GM21360 (cell line): ENCODE measurements around the gene TPRG1.
A peak's percentile ranks its signal among the peaks of the same experiment; 100 is the strongest.
"Not testable (repeated sequence)": the region's sequence is repeated elsewhere in the genome, so short reads cannot be mapped to it uniquely, and the experiment has no call there.

Source experiments
- ATAC-seq: cut with Tn5 transposase; IDR thresholded peaks from one replicate; pipeline ENCODE4 v1.9.1; 2021; ENCODE audit warnings: mild to moderate bottlenecking, moderate library complexity; ENCODE audit not compliant: unreplicated experiment

Gene TPRG1

DNA sequence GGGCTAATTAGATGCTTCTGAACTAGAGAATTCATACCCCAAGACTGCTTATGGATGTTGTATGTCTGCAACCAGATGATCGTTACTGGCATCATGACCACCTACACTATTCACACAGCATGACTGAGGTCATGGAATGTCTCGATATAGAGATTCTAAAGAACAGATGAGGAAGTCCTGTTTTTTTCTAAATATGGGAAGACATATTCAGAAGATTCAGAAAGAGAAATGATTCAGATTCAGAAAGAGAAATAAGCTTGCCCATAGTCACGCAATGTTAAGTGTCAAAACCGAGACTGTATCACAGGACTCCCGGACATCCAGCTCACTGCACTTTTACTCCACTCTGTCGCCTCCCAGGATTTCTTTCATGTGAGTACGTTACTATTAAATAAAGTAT, 136.2 kb downstream of the TPRG1 start:
- peak; percentile 64 for ATAC-seq

DNA sequence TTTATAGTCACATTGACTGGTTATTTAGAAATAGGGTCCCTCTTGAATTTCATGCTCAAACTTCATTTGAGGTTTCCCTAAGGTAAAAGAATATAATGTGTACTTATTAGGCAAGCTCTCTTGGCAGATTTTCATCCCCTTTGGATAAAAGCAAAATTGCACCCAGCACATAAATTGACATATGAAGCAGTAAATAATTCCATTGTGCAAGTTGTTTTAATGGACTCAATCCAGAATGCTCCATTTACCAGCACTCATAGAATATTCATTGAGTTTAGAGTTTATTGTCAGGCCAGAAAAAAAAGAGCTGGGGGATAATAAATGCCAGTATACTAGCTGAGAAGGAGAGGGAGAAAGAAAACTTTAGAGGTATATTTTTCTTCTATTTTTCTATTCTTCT, 136.8 kb downstream of the TPRG1 start:
- no peak for ATAC-seq

DNA sequence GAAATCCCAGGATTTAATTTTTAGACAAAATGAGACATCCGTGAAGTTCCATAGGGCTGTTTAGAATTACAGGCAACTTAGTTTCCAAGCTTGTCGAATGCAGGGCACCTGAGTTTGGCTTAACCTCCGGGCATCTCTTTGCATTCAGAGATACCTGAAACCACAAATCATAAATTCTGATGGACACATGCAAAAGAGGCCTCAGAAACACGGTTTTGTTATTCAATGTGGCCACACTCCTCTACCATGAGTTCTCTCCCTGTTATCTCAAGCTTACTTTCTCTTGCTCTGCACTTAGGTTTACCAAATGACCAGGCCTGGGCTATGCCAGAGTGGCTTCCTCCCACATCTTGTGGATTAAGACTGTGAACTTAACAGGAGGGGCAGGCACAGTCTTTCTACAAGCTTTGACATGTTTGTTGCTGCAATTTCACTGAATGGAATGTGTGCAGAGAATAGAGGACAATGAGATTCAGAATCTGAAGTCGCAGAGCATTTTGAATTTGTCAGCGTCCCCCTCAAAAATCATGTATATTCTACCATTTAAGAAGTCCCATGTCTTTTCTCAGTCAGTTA, 137.7 kb downstream of the TPRG1 start:
- no peak for ATAC-seq

DNA sequence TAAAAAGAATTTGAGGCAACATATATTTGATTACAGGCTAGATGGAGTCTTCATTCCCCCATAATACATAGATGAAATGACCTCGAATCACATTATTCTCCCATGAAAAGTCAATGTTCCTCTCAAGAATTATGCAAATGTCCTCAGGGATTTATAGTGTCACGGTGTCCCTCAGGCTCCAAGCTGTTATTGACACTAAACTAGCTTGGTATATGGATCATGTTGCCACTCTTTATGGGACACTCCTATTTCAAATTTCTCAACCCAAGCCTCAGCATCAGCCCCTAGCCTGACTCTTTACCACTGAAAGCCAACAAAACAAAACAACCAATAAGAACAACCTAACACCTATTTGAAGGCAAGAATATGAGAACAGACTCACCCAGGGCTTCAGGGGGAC, 139.8 kb downstream of the TPRG1 start:
- ATAC-seq: no peak

DNA sequence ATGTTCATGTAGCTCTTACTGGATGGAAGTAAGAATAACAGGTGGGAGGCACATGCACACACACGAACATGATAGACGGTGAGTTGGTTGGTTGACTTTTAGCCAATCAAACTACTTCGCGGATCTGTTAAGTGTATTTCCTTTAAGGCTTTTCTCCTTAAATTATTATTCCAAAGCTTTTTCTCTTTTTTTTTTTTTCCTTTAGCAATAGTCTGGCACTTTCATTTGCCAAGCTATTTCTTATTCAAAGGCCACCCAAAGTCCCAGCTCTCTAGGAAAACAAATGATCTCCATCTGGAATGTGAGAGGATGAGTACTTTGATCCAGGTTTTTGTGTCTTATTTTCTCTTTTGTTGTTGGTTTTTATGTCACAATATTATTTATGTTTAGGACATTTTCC, 141.1 kb downstream of the TPRG1 start:
- ATAC-seq: no peak

DNA sequence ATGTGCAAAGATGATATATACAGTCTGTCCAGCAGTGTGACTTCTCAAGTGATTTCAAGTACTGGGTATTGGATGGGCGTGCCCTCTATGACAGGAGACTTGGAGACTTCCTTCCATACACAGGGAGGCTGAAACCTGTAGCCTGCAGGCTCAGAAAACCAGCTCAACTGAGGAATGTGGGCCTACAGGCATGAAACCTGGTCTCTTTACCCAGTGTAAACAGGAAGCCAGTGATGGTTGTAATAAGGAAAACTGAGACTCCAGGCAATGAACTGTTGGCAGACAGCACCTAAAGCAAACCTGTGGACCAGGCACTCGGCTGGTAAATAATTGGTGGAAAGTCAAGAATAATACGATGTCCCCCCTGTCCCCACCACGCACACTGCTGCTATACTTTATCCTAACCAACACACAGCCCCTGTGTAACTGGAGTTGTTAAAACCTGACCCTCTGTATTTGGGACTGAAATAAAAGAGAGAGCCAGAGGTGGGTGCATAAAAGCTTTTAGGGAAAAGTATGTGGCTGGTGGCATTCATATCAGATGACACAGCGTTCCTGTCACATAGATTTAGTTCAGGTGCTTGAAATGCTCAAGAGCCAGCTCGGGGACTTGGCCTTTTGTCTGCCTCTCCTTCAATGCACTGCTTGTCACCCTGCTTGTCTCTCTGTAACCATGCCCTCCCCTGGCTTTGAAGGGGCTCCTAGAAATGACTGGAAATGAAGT, 144.7 kb downstream of the TPRG1 start:
- ATAC-seq: no peak

DNA sequence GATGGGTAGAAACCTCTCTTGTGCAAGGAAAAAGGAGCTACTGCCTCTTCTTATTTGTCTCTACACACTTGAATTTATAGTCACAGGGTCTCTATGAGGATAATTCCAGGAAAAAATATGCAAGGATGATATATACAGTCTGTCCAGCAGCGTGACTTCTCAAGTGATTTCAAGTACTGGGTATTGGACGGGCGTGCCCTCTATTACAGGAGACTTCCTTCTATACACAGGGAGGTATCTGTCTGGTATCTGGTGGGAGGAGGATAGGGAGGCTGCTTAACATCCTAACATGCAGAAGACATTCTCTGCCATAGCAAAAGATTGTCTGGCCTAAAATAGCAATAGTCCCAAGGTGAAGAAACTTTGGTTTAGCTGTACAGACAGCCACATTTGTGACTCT, 146.1 kb downstream of the TPRG1 start:
- ATAC-seq: no peak

DNA sequence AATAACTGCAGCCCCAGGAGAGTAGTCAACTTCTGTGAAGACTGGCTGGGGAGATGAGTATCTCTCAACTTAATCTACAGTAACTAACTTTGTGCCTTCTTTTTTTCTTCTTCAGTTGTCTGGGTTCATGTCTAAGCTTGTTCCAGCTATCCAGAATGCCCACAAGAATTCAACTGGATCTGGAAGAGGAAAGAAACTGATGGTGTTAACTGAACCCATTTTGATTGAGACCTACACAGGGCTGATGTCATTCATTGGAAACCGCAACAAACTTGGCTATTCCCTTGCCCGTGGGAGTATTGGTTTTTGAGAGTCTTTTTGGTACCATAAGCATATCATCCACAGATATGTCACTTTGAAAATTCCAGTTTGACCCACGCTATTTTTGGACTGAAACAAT, 148.7 kb downstream of the TPRG1 start:
- ATAC-seq: no peak

DNA sequence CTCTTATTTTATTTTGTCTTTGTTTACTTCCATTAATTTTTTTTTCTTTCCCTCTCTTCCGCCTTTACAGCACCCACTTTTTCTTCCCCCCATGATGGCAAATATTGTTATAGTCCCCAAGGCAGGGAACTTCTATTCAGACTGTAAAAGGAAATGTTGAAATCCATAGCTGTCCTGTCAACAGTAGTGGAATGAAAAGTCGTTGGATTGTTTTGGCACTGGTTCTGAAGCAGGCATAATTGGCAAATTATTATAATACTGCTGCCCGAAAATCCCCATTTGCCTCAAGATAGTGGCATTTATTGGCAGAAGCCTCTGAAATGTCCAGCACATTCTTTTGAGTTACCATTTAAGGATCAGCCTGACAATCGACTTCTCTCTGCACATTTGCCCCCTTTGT, 150.6 kb downstream of the TPRG1 start:
- ATAC-seq: no peak

DNA sequence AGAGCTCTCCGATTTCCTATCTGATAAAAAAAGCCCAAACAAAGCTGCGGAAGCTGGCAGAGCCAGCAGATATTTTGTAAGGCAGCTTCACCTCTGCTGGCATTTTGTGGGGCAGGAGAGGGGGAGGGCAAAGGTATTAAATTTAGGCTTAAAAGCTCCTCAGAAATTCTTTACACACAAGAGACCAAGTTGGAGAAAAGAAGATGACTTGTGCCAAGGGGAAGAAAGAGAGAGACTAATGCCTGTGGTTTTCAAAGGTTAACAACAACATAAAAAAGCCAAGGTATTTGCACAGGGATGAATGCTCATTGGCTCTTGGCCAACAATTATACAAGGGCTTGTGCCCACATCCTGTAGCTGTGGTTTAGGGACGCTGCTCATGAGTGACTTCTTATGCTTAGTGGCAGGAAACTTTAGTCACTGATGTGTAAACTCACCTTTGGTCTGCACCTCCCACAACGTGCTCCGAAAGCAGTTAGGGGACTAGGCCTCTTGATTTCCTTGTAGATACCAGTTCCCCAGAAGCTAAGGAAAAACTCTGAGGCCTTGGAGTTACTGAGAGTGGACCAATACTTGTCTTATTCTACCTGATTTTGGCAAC, 152.9 kb downstream of the TPRG1 start:
- ATAC-seq: peak; percentile 100

DNA sequence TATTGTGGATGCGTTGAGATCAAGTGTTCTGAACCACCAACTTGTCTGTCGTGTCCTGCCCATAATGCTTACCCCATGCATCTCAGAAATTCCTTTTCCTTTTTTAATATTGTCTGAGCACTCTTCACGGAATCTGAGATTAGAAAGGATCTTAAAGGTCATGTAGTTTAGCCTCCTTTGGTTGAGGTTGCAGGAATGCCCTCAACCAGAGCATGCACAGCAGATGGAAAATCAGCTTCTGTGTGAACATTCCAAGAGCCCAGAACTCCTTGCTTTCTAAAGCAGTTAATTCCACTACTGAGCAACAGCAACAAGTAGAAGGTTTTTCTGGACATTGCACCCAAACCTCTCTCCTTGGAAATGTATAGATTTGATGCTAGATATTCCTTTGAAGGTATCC, 153.7 kb downstream of the TPRG1 start:
- no peak for ATAC-seq

DNA sequence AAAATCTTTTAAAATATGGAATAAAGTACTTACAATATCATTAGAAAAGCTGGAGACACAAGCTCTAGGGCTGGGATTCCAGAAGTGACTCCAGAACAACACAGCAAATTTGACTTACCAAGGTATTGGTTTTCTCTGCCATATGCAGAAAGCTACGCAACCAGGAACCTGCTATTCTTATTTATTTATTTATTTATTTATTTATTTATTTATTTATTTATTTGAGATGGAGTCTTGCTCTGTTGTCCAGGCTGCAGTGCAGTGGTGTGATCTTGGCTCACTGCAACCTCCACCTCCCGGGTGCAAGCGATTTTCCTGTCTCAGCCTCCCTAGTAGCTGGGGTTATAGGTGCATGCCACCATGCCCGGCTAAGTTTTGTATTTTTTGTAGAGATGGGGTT, 157.9 kb downstream of the TPRG1 start:
- not testable (repeated sequence) for ATAC-seq

DNA sequence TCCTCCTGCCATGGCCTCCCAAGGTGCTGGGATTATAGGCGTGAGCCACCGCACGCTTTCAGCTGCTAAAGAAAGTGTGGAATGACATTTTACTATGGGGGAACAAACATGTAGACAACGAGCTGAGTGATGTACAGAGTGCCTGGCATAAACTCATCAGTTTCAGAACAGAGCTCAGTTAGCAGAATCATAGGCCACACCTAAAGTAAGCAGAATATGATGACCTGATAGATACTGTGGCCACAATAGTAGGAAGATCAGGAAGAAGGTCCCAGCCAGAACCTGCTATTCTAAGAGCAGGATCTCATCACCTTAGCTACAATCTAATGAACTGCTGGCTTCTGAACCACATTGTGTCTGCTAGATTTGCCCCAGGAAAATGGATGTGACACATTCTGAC, 158.3 kb downstream of the TPRG1 start:
- no peak for ATAC-seq

DNA sequence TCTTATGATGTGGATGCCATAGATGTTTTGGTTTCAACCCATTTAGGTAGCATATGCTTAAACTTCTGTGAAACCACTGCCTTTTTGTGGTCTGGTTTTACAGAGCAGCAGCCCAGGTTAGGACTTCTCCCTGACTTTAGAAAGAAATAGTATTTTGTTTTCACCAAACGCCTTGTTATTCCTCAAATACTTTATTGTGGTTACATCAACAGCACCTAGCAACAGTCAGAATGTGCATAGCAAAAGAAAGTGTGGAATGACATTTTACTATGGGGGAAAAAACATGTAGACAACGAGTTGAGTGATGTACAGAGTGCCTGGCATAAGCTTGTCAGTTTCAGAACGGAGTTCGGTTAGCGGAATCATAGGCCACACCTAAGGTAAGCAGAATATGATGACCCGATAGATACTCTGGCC, 159.2 kb downstream of the TPRG1 start:
- no peak for ATAC-seq

DNA sequence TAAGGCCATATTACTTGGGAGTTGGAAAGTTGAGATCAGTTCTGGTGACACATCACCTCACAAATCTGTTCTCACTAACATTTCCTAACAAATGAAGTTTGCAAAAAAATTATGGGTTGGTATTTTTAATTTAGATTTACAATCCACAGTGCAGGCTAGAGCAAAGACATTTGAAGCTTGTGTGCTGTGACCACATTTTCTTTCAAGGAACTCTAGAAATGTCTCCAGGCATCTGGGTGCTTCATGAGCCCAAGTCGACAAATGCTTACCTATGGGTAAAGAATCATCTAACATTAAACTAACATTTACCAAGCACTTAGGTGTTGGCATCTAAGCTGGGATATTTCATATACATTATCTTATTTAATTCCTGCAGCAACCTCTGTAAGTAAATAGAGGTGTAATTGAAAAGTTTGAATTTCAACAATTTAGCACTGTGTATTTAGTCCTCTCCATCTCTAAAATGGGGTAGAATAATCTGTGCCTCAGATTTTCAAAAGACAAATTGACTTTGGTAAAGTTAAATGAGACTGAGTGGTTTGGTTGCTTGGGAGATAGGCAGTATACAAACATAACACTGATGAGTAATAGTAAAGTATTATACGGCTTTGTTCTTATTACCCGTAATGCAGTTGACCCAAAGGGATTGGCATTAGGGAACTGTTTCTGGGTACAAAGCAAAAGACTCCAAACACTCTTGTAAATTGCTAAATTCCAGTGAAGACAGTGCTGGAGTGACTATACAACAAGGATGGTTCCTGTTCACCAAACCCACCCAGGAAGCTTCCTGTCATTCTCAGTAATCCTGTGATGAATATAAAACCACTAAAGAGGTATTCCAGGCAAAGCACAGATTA, 162.5 kb downstream of the TPRG1 start:
- no peak for ATAC-seq

DNA sequence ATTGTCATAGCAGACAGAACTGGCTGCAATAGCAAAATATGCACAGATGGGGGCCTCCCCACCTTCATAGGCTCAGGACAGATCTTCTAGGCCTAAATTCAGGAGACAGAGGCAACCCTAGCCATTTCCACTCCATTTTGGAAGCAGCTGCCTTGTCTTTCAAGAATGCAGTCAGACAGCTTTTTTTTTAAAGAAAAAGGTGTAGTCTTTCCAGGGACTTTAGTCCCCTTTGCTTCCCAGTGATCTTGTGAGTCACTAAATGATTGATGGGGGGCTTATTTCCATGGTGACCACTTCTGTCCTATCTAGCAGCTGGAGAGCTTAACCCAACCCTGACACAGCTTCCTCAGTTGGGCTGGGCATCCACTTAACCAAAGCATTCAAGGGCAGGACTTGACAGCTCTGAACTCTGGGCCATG, 165.9 kb downstream of the TPRG1 start:
- ATAC-seq: no peak

DNA sequence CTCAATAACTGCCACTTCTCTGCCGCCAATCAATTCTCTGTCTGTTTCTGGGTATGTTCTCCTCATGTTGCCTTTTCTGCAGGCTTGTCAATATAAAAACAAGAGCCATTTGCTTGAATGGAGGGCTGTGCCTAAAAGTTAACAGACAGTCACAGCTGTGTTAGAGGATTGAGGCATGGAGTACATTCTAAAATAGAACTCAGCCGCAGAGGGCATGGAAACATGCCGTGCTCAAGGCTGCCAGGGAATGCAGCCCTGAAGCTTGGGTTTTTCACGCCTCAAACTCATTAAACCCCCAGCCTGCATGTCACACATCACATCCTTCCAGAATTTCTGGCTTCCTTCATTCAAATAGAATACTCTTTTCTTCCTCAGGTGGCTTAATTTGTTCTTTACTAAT, 166.6 kb downstream of the TPRG1 start:
- ATAC-seq: no peak

DNA sequence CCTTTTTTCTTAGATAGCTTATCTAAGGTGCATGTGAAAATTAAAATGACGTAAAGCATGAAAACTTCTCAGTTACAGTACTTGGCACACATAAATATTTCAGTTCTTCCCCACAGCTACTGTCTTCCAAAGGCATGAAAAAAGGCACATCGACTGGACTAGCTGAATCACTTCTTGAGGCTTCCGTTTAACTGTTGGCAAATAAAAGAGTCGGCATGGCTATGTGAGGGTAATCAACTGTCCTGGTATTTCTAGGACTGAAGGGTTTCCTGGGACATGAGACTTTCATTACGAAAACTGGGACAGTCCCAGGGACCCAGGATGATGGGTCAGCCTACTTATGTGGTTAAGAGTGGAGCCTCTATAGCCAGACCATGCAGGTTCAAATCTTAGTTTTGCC, 168.2 kb downstream of the TPRG1 start:
- ATAC-seq: no peak

DNA sequence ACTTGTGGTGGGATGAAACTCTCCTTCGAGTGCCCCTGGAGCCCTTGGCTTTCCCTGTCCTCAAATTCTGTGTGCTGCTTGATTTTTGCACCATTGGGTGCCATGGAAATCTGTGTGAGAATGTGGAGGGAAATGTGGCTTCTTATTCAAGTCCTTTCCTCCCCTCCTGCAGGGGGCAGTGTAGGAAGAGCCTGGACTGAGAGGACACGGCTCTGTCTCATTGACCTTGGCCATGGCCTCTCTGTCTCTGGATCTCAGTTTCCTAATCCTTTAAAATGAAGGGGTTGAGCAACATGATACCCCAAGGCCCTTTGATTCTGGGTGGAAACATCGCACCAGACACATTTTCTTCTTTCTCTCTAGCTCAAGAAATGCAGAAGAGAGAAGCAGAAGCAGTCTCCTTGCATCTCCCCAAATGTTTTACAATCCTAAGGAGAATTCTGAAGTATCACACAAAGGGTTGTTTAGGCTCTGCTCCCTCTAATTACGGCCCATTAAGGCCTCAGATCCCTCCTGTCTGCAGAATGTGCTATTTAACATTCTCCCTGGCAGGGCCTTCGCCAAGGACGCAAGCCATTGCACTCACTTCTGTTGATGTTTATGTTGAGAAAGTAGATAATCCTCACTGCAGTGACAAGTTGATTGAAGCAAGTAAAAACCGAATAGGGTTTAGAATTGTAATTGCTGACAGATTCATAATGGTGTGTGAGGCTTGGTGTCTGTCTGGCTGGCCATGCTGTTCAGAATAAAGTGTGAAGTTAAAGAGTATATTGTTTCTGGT, 169.1 kb downstream of the TPRG1 start:
- ATAC-seq: no peak

DNA sequence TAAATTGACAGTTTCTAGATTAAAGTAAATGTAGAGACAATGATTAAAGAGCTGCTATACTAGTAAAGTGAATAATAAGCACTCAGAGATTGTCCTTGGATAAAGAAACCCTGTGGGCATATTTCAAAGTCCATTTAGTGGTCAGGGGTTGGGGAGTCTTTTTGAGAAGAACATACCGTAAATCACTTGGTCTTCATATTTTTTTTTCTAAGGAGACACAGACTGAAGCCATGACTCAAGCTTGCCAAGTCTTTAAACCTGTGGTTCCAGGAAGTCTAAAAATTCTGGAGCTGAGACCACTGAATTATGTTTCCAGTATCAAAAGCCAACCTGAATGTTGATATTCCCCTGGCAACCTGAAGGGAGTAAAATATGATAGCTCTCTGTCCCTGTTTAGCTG, 171.0 kb downstream of the TPRG1 start:
- no peak for ATAC-seq

DNA sequence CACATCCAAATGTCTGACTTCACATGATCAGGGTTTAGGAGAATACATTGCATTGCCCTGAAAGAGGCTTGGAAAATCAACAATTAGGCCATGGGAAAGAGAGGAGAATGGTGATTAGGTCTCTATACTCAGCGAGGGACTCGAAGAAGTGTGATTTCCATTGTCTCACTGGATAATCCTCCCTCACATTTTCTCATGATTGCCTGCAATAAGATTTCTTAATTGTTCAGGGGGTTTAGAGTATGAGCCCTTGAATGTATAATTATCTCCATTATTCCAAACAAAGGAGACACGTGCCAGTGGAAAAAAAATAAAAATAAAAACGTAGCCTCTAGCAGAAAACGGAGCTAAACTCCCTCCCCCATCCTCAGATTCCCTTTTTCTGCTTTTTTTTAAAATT, 173.2 kb downstream of the TPRG1 start:
- no peak for ATAC-seq
